ENCODE measurements around the gene SSBP1. TPM values are rescaled to one million over a fixed set of nuclear protein-coding genes. Genes with fewer than 3 reads are reported as not detected.

Gene SSBP1
- total RNA-seq, 1 donor from 2014 or later: 74.4 TPM

DNA sequence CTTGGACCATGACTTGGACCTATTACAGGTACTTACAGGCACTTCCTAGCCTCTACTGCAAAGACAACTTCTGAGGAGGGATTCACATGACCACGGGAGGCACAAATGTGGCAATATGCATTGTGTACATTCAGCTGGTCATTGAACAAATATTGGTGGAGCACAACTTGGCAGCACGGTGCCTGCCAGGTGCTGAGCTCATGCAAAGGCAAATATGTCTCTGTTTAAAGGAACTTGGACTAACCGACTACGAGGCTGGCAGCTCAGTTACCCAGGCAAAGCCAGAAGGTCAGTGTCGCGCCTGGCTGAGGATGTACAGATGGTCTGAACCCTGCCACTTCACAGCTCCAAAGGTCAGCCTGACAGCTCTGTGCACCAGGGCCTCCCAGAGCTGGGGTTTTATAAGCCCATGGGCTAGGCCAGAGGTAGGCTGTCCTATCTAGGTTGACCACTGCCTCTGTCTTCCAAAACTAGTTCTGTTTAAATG, 42.3 kb upstream of the SSBP1 start:
- H3K4me1 ChIP-seq: peaks cover 28% of the 10 kb centered on the region
- DNase-seq (ENCODE audit: extremely low spot score in 2 of 2): no peak
- H3K27ac ChIP-seq: no peak overlapping the region

DNA sequence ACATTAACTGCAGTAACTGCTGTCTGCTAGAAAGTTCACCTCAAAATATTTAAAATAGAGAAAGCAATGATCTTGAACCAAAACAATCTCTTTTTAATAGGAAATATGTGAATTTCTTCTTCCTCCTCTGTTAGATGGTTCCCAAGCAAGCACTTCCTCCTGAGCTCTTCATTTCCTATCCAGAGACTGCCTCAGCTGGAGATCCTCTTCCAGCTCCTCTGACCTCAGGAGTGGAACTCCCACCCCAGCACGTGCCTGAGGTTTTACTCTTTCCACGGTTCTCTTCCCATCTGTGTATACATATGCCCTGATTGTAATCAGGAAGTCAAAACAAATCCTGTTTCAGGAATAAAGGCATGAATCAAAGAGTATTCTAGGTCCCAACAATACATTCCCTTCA, 41.8 kb upstream of the SSBP1 start:
- intact Hi-C loops (cut with DNase I): no loop called here
- TF ChIP-seq POLR2A (IDR thresholded peaks at IDR 0.05): no peak
- no peak for TF ChIP-seq POLR2AphosphoS5 (IDR thresholded peaks at IDR 0.05; ENCODE audit: insufficient read depth in 1 of 2, low read depth in 1 of 2)
- TF ChIP-seq, protein P1, sequence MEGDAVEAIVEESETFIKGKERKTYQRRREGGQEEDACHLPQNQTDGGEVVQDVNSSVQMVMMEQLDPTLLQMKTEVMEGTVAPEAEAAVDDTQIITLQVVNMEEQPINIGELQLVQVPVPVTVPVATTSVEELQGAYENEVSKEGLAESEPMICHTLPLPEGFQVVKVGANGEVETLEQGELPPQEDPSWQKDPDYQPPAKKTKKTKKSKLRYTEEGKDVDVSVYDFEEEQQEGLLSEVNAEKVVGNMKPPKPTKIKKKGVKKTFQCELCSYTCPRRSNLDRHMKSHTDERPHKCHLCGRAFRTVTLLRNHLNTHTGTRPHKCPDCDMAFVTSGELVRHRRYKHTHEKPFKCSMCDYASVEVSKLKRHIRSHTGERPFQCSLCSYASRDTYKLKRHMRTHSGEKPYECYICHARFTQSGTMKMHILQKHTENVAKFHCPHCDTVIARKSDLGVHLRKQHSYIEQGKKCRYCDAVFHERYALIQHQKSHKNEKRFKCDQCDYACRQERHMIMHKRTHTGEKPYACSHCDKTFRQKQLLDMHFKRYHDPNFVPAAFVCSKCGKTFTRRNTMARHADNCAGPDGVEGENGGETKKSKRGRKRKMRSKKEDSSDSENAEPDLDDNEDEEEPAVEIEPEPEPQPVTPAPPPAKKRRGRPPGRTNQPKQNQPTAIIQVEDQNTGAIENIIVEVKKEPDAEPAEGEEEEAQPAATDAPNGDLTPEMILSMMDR (IDR thresholded peaks at IDR 0.05): no peak
- H3K27ac ChIP-seq: no peak overlapping the region

More for the DNA sequence above, 42.3 kb upstream of the SSBP1 start:
- TF ChIP-seq POLR2A (IDR thresholded peaks at IDR 0.05): no peak
- TF ChIP-seq, protein P1 (IDR thresholded peaks at IDR 0.05): no peak
- TF ChIP-seq POLR2AphosphoS5 (IDR thresholded peaks at IDR 0.05; ENCODE audit: insufficient read depth in 1 of 2, low read depth in 1 of 2): no peak
- intact Hi-C loops (cut with DNase I): no loop called here
- no peaks in the 10 kb centered on the region for H3K36me3 ChIP-seq
- no peaks in the 10 kb centered on the region for H3K9me3 ChIP-seq
- H3K27me3 ChIP-seq: no peaks in the 10 kb centered on the region
- H3K4me3 ChIP-seq: no peak overlapping the region

DNA sequence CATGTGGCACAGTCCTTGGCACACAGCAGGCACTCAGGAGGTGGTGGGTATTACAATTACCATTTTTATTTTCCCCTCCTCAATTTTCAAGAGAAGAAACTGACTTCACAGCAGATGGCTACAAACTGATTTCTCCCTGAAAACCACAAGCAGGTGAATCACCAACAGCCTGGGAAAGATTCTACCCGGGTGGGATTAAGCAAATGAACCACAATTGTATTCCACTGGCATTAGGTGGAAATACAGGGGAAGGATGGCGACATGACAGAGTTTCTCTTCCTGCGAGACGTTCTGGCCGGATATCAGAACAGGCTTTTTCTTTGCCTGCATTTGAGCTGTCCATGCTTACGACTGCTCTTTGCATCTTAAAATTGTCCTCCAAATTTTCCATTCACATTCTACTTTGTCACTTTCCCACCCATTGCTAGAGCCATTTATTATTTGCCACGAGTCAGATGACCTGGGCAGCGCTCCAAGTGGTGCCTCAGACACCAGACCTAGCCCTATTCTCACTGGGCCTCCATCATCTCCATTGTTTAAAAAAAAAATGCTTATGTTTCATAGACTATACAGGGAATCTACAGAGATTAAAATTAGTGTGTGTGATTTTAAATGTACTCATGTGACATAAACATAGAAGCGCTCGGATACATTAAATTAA, 40.8 kb upstream of the SSBP1 start:
- Histone ChIP-seq H3K27me3 (no peaks in the 10 kb centered on the region), H3K4me3 (no peak overlapping the region), H3K4me1 (peaks cover 33% of the 10 kb centered on the region), H3K9me3 (no peaks in the 10 kb centered on the region), H3K27ac (no peak overlapping the region), H3K36me3 (no peaks in the 10 kb centered on the region)
- intact Hi-C loops (cut with DNase I): no loop called here
- no peak for DNase-seq (ENCODE audit: extremely low spot score in 2 of 2)
- TF ChIP-seq, protein P1 (IDR thresholded peaks at IDR 0.05): no peak
- no peak for TF ChIP-seq POLR2A (IDR thresholded peaks at IDR 0.05)
- no peak for TF ChIP-seq POLR2AphosphoS5 (IDR thresholded peaks at IDR 0.05; ENCODE audit: insufficient read depth in 1 of 2, low read depth in 1 of 2)

More for the DNA sequence above, 41.8 kb upstream of the SSBP1 start:
- Histone ChIP-seq H3K4me3 (no peak overlapping the region), H3K36me3 (no peaks in the 10 kb centered on the region), H3K9me3 (no peaks in the 10 kb centered on the region), H3K27me3 (no peaks in the 10 kb centered on the region), H3K4me1 (peaks cover 32% of the 10 kb centered on the region)
- no peak for DNase-seq (ENCODE audit: extremely low spot score in 2 of 2)

DNA sequence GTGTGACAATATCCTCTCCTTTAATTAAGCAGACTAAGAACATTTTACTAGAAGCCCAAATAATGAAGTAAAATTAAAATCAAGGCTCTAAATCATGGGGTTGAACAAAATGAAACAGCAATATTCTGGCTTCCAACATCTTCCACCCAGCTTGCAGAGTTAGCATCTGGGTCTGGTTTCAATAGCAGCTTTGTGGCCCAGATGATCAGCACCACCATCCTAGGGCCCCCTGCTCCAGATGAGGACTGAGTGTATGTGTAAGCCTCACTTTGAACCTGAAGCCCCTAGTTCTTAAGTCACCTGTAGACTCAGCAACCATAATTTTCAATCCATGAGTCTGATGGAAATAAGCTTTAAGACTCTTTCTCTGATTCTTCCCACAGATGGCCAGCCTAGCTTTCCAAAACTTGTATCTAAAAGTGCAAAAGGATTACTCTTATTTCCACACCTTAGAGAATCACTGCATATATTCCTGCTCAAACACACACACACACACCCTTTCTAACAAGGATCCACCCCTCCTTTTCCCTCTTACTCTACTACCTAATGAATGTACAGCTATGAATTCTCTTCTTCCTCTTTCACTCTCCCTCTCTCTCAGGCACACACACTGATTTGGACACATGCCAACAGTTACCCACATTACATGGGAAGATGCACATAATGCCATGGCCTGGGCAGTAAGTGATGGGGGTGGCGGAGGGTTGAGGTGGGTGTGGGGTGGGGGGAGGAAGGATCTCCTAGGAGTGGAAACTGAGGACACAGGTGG, 39.7 kb upstream of the SSBP1 start:
- Histone ChIP-seq H3K27me3 (no peaks in the 10 kb centered on the region), H3K4me1 (peaks cover 41% of the 10 kb centered on the region), H3K9me3 (no peaks in the 10 kb centered on the region), H3K36me3 (no peaks in the 10 kb centered on the region), H3K27ac (no peak overlapping the region), H3K4me3 (no peak overlapping the region)
- TF ChIP-seq POLR2A (IDR thresholded peaks at IDR 0.05) (no peak), POLR2AphosphoS5 (IDR thresholded peaks at IDR 0.05; ENCODE audit: insufficient read depth in 1 of 2, low read depth in 1 of 2) (no peak)
- TF ChIP-seq, protein P1 (IDR thresholded peaks at IDR 0.05): no peak
- intact Hi-C loops (cut with DNase I): no loop called here
- DNase-seq (ENCODE audit: extremely low spot score in 2 of 2): no peak

DNA sequence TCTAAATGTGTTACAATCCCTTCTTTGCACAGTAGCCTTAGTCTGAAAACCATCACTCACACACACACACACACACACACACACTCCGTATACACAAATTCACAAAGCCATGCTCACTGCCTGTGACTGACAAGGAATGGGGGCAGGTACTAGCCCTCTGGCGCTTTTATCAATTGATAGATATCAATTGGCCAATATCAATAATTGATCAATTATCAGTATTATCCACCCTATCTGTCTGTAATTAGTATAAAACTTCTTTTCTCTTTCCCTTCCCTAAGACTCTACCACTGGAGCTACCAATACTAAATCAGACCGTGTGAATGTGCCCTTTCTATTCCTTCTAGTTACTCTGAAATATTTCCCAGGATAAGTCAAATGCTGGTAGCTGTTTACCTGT, 38.3 kb upstream of the SSBP1 start:
- Histone ChIP-seq H3K4me1 (peaks cover 41% of the 10 kb centered on the region), H3K27ac (no peak overlapping the region), H3K4me3 (no peak overlapping the region), H3K27me3 (no peaks in the 10 kb centered on the region), H3K36me3 (no peaks in the 10 kb centered on the region), H3K9me3 (no peaks in the 10 kb centered on the region)
- TF ChIP-seq POLR2A (IDR thresholded peaks at IDR 0.05): no peak
- no peak for TF ChIP-seq POLR2AphosphoS5 (IDR thresholded peaks at IDR 0.05; ENCODE audit: insufficient read depth in 1 of 2, low read depth in 1 of 2)
- TF ChIP-seq, protein P1 (IDR thresholded peaks at IDR 0.05): no peak
- intact Hi-C loops (cut with DNase I): no loop called here
- no peak for DNase-seq (ENCODE audit: extremely low spot score in 2 of 2)
